Osteocyte (in vitro differentiated cells): ENCODE data around the gene FBXL14. TPM values are rescaled to one million over a fixed set of nuclear protein-coding genes. Genes with fewer than 3 reads are reported as not detected.

ENCODE experiments used
- DNase-seq: peaks from one replicate; pipeline ENCODE4 v3.0.0; 2021; ENCODE audit warnings: mixed read lengths; ENCODE audit not compliant: unreplicated experiment; ENCODE audit errors: extremely low spot score
- H3K27ac Mint-ChIP-seq: one replicate; pipeline ENCODE4 v1.8.0; 2021; ENCODE audit warnings: mild to moderate bottlenecking, mixed read lengths; ENCODE audit not compliant: unreplicated experiment
- H3K27me3 Mint-ChIP-seq: one replicate; pipeline ENCODE4 v1.8.0; 2021; ENCODE audit warnings: mixed read lengths; ENCODE audit not compliant: unreplicated experiment
- H3K36me3 Mint-ChIP-seq: one replicate; pipeline ENCODE4 v1.8.0; 2021; ENCODE audit warnings: mixed read lengths; ENCODE audit not compliant: unreplicated experiment
- H3K4me1 Mint-ChIP-seq: one replicate; pipeline ENCODE4 v1.8.0; 2021; ENCODE audit warnings: mixed read lengths; ENCODE audit not compliant: unreplicated experiment
- H3K4me3 Mint-ChIP-seq: one replicate; pipeline ENCODE4 v1.8.0; 2021; ENCODE audit warnings: mild to moderate bottlenecking, moderate library complexity, mixed read lengths; ENCODE audit not compliant: unreplicated experiment
- H3K9me3 Mint-ChIP-seq: one replicate; pipeline ENCODE4 v1.8.0; 2021; ENCODE audit warnings: mixed read lengths; ENCODE audit not compliant: unreplicated experiment
- CTCF ChIP-seq: fragments of 200-600 bp; sonication (generic); IDR thresholded peaks from 2 replicates; pipeline ENCODE4 v1.5.0; 2021; ENCODE audit warnings: antibody characterized with exemption, mild to moderate bottlenecking, moderate library complexity
- total RNA-seq: library from RNA; stranded (reverse); gene quantifications from 2 replicates; pipeline ENCODE4 v1.2.1, GENCODE V29; 2021

Gene FBXL14
- total RNA-seq, 1 donor from 2014 or later: 9.1 TPM

- Mint-ChIP-seq H3K4me3 (peak overlapping the region; percentile 85), H3K9me3 (no peaks in the 10 kb centered on the region), H3K27ac (peak overlapping the region; percentile 93), H3K36me3 (peaks cover 3% of the 10 kb centered on the region), H3K4me1 (peaks cover 74% of the 10 kb centered on the region), H3K27me3 (no peaks in the 10 kb centered on the region)
- DNase-seq: peak; percentile 34
- no peak for TF ChIP-seq CTCF
Measured at GRCh38 chr12:1531654-1532374, 62.6 kb downstream of the FBXL14 start.

- TF ChIP-seq CTCF: no peak
- Mint-ChIP-seq H3K27me3 (no peaks in the 10 kb centered on the region), H3K4me1 (peaks cover 74% of the 10 kb centered on the region), H3K27ac (peak overlapping the region; percentile 93), H3K36me3 (no peaks in the 10 kb centered on the region), H3K4me3 (peak overlapping the region; percentile 85), H3K9me3 (no peaks in the 10 kb centered on the region)
- DNase-seq: no peak
Measured at GRCh38 chr12:1531153-1531653, 63.2 kb downstream of the FBXL14 start.

- no peak for DNase-seq
- Mint-ChIP-seq H3K36me3 (no peaks in the 10 kb centered on the region), H3K27ac (no peak overlapping the region), H3K9me3 (no peaks in the 10 kb centered on the region), H3K4me1 (peaks cover 70% of the 10 kb centered on the region), H3K27me3 (no peaks in the 10 kb centered on the region), H3K4me3 (peak overlapping the region; percentile 85)
- TF ChIP-seq CTCF: no peak
Measured at GRCh38 chr12:1530592-1531152, 63.7 kb downstream of the FBXL14 start.

- peak overlapping the region; percentile 91 for H3K27ac Mint-ChIP-seq
- H3K9me3 Mint-ChIP-seq: no peaks in the 10 kb centered on the region
- DNase-seq: no peak
- no peaks in the 10 kb centered on the region for H3K36me3 Mint-ChIP-seq
- no peaks in the 10 kb centered on the region for H3K27me3 Mint-ChIP-seq
- H3K4me1 Mint-ChIP-seq: peaks cover 64% of the 10 kb centered on the region
- peak overlapping the region; percentile 88 for H3K4me3 Mint-ChIP-seq
- TF ChIP-seq CTCF: no peak
Measured at GRCh38 chr12:1529862-1530591, 64.4 kb downstream of the FBXL14 start.
